MM.1S (cell line): ENCODE results near the gene CLDN19.

ENCODE experiments used
- CTCF ChIP-seq: fragments of 300-600 bp; sonication (generic); IDR thresholded peaks from 2 replicates; pipeline ENCODE4 v1.5.1; 2016; ENCODE audit warnings: antibody characterized with exemption, low read length, mixed read lengths
- EZH2 ChIP-seq: fragments of 300-600 bp; sonication (generic); optimal IDR thresholded peaks from 2 replicates; pipeline ENCODE3; 2017; ENCODE audit warnings: low read depth, mild to moderate bottlenecking, antibody characterized with exemption, low read length, mixed read lengths
- EZH2phosphoT487 ChIP-seq: fragments of 300-600 bp; sonication (generic); IDR thresholded peaks from 2 replicates; pipeline ENCODE4 v1.6.1; 2018; ENCODE audit warnings: antibody characterized with exemption, low read length

DNA sequence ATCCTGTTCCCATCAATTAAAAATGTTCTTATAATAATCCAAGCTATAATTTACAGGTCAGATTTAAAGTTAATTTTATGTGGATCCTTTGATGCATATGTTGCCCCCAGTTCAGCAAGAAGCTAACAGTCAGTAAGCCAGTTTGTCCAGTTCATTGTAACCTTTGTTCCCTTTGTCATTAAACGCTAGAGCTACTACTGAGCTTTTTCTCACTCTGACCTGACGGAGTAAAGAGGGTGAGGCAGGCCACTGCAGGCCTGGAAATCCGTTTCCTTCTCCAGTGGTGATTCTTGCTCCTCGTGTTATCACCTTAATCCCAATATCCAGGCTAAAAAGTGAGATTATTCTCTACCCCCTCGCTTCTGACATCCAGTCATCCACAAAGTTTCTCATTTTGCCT is 47.6 kb downstream of the CLDN19 start:
- TF ChIP-seq EZH2phosphoT487 (no peak), CTCF (no peak), EZH2 (no peak)
